Measurements from ENCODE around the gene MRPL10. TPM values are rescaled to one million over a fixed set of nuclear protein-coding genes. Genes with fewer than 3 reads are reported as not detected.

The MRPL10 gene
- total RNA-seq, 1 donor from 2014 or later = 55.5 TPM

GRCh38 chr17:47841488-47842291, 10.3 kb upstream of the MRPL10 start:
- intact Hi-C loops (cut with DNase I) = loop anchor here (1.0 to 5.0 kb wide), 4 partner anchors 49 to 176 kb away; partner anchors contain the start of gene CDK5RAP3
- no peak for DNase-seq (ENCODE audit: low spot score)

- intact Hi-C loops (cut with DNase I) = loop anchor here (1.0 to 5.0 kb wide), 3 partner anchors 49 to 176 kb away; partner anchors contain the start of gene CDK5RAP3
Observed at GRCh38 chr17:47840742-47841487, 9.6 kb upstream of the MRPL10 start, which contains the start of gene SCRN2. Gene SCRN2, minus strand, starts transcription at chr17:47841273. Its CDS starts 430 bp downstream, at chr17:47840843.

GRCh38 chr17:47840001-47840741, 8.8 kb upstream of the MRPL10 start:
- DNase-seq (ENCODE audit: low spot score) = no peak
- intact Hi-C loops (cut with DNase I) = loop anchor here (2.0 to 5.0 kb wide), 2 partner anchors 131 to 177 kb away; partner anchors contain the start of gene CDK5RAP3

More at GRCh38 chr17:47840742-47841487, 9.6 kb upstream of the MRPL10 start, which contains the start of gene SCRN2:
- peak; percentile 97 for DNase-seq (ENCODE audit: low spot score)

- no peak for DNase-seq (ENCODE audit: low spot score)
- intact Hi-C loops (cut with DNase I) = no loop called here
Observed at GRCh38 chr17:47839071-47839470, 7.7 kb upstream of the MRPL10 start.

GRCh38 chr17:47838636-47839035, 7.3 kb upstream of the MRPL10 start:
- no peak for DNase-seq (ENCODE audit: low spot score)
- intact Hi-C loops (cut with DNase I) = no loop called here

- intact Hi-C loops (cut with DNase I) = no loop called here
- no peak for DNase-seq (ENCODE audit: low spot score)
Observed at GRCh38 chr17:47837401-47838039, 6.2 kb upstream of the MRPL10 start.

GRCh38 chr17:47836601-47837000, 5.3 kb upstream of the MRPL10 start:
- intact Hi-C loops (cut with DNase I) = no loop called here
- no peak for DNase-seq (ENCODE audit: low spot score)

GRCh38 chr17:47834756-47835155, 3.4 kb upstream of the MRPL10 start:
- intact Hi-C loops (cut with DNase I) = no loop called here
- DNase-seq (ENCODE audit: low spot score) = no peak

- intact Hi-C loops (cut with DNase I) = no loop called here
- no peak for DNase-seq (ENCODE audit: low spot score)
Observed at GRCh38 chr17:47831934-47832327, 590 bp upstream of the MRPL10 start.

GRCh38 chr17:47830396-47831002, 842 bp downstream of the MRPL10 start:
- intact Hi-C loops (cut with DNase I) = no loop called here

GRCh38 chr17:47829870-47830269, 1.5 kb downstream of the MRPL10 start:
- intact Hi-C loops (cut with DNase I) = no loop called here
- DNase-seq (ENCODE audit: low spot score) = no peak

More at GRCh38 chr17:47830396-47831002, 842 bp downstream of the MRPL10 start:
- DNase-seq (ENCODE audit: low spot score) = no peak

- intact Hi-C loops (cut with DNase I) = no loop called here
- DNase-seq (ENCODE audit: low spot score) = no peak
Observed at GRCh38 chr17:47823519-47823918, 7.8 kb downstream of the MRPL10 start.

- no peak for DNase-seq (ENCODE audit: low spot score)
- intact Hi-C loops (cut with DNase I) = no loop called here
Observed at GRCh38 chr17:47822785-47823184, 8.6 kb downstream of the MRPL10 start.

GRCh38 chr17:47821424-47822391, 9.6 kb downstream of the MRPL10 start, which contains the start of gene OSBPL7:
Gene OSBPL7, minus strand, starts transcription at chr17:47821794. Its CDS starts 1,516 bp downstream, at chr17:47820278.
- intact Hi-C loops (cut with DNase I) = no loop called here
- peak; percentile 84 for DNase-seq (ENCODE audit: low spot score)

- no peak for DNase-seq (ENCODE audit: low spot score)
- intact Hi-C loops (cut with DNase I) = no loop called here
Observed at GRCh38 chr17:47821031-47821423, 10.3 kb downstream of the MRPL10 start.

- DNase-seq (ENCODE audit: low spot score) = no peak
- intact Hi-C loops (cut with DNase I) = no loop called here
Observed at GRCh38 chr17:47820033-47820789, 11.1 kb downstream of the MRPL10 start.

GRCh38 chr17:47819475-47819874, 11.9 kb downstream of the MRPL10 start:
- no peak for DNase-seq (ENCODE audit: low spot score)
- intact Hi-C loops (cut with DNase I) = no loop called here

All from cardiac septum (tissue), 1 donor.